Gastrocnemius medialis (tissue), 4 donors: ENCODE measurements around the gene C9orf78. TPM values are rescaled to one million over a fixed set of nuclear protein-coding genes. Genes with fewer than 3 reads are reported as not detected.

ENCODE experiments used
- ATAC-seq, 2 donors: fragments of 150-250 bp; one replicate each; pipeline ENCODE4 v1.9.1; 2016
- DNase-seq, 2 donors: peaks; one replicate each; pipeline ENCODE4 v3.0.0-alpha.2; 2019
- H3K27ac ChIP-seq, 4 donors: fragments of 200-600 bp; sonication (generic); 1 replicate in 1 of 4; 2 replicates in 3 of 4; pipeline ENCODE4 v1.5.1; 2016 to 2018; ENCODE audit warnings: mild to moderate bottlenecking in 2 of 4, moderate library complexity in 1 of 4
- H3K27me3 ChIP-seq, 3 donors: fragments of 200-600 bp; sonication (generic) in 2 of 3; 1 replicate in 1 of 3; 2 replicates in 2 of 3; pipeline versions ENCODE4 v1.5.1 to v1.6.0; 2016 to 2019; ENCODE audit warnings: mild to moderate bottlenecking in 1 of 3, moderate library complexity in 1 of 3
- H3K36me3 ChIP-seq, 2 donors: fragments of 200-600 bp; sonication (generic) in 1 of 2; one replicate each; pipeline ENCODE4 v1.5.1; 2017 to 2018
- H3K4me1 ChIP-seq, 2 donors: fragments of 200-600 bp; sonication (generic) in 1 of 2; one replicate each; pipeline ENCODE4 v1.5.1; 2016 to 2017; ENCODE audit warnings: mild to moderate bottlenecking in 2 of 2
- H3K4me3 ChIP-seq, 4 donors: fragments of 200-600 bp; sonication (generic) in 3 of 4; 1 replicate in 1 of 4; 2 replicates in 3 of 4; pipeline ENCODE4 v1.5.1; 2016 to 2019; ENCODE audit warnings: mild to moderate bottlenecking in 2 of 4
- H3K9me3 ChIP-seq, 3 donors: fragments of 200-600 bp; sonication (generic) in 2 of 3; 1 replicate in 1 of 3; 2 replicates in 2 of 3; pipeline ENCODE4 v1.5.1; 2016 to 2019
- POLR2A ChIP-seq, 2 donors: fragments of 450-650 bp; IDR thresholded peaks; one replicate each; pipeline ENCODE4 v1.6.1; 2017; ENCODE audit warnings: antibody characterized with exemption in 2 of 2, mild to moderate bottlenecking in 2 of 2, moderate library complexity in 2 of 2
- in situ Hi-C, 4 donors: fragments of 200-750 bp; cut with MboI; loops; one replicate each; pipeline versions ENCODE4 v1.15.0 to v1.8.0; 2017; ENCODE audit warnings: low sequenced_read_pairs in 4 of 4
- intact Hi-C: fragments of 100-400 bp; cut with DNase I; formaldehyde crosslinking; loops from one replicate; pipeline ENCODE4 v1.15.1; 2023; ENCODE audit warnings: low total_unique reads
- total RNA-seq, 4 donors: library from RNA; depleted of rRNA; stranded (reverse); fragments of >200 nt; gene quantifications; one replicate each; pipeline versions ENCODE4 v1.1.0 to v1.2.3, GENCODE V29; 2016
- TF ChIP-seq, protein P1 (sequence below), 5 experiments: fragments of 450-650 bp in 3 of 5; fragments of 200-600 bp in 2 of 5; sonication (generic) in 2 of 5; IDR thresholded peaks in 4 of 5; conservative IDR thresholded peaks in 1 of 5; 1 replicate in 4 of 5; 2 replicates in 1 of 5; pipeline ENCODE4 v1.5.1; 2016 to 2019; ENCODE audit warnings: antibody characterized with exemption in 5 of 5, mild to moderate bottlenecking in 3 of 5, moderate library complexity in 3 of 5

The C9orf78 gene
- total RNA-seq, 4 donors from 2014 or later = 82.3 to 108 (median 83.9) TPM

DNA sequence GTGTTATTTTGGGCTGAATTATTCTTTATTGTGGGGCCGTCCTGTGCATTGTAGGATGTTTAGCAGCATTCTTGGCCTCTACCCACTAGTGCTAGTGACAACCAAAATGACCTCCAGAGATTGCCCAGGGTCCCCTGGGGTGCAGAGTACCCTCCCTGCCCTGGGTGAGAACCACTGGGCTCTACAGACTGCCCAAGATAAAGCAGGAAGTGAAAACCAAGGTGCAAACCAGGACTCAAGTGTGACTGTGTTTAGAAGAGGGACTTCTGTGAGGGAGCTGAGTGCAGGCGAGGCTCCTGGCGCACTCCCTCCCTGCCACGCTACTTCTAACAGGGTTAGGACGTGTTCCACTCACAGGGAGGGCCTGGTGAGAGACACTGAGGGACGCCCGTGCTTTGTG is 41.7 kb upstream of the C9orf78 start:
- ATAC-seq (no peak), DNase-seq (no peak)
- no peak for TF ChIP-seq POLR2A (IDR thresholded peaks at IDR 0.05)
- TF ChIP-seq, protein P1, sequence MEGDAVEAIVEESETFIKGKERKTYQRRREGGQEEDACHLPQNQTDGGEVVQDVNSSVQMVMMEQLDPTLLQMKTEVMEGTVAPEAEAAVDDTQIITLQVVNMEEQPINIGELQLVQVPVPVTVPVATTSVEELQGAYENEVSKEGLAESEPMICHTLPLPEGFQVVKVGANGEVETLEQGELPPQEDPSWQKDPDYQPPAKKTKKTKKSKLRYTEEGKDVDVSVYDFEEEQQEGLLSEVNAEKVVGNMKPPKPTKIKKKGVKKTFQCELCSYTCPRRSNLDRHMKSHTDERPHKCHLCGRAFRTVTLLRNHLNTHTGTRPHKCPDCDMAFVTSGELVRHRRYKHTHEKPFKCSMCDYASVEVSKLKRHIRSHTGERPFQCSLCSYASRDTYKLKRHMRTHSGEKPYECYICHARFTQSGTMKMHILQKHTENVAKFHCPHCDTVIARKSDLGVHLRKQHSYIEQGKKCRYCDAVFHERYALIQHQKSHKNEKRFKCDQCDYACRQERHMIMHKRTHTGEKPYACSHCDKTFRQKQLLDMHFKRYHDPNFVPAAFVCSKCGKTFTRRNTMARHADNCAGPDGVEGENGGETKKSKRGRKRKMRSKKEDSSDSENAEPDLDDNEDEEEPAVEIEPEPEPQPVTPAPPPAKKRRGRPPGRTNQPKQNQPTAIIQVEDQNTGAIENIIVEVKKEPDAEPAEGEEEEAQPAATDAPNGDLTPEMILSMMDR (IDR thresholded peaks at IDR 0.05 in 4 of 5, conservative IDR thresholded peaks at IDR 0.05 in 1 of 5) = no peak
- Histone ChIP-seq H3K9me3 (no peaks in the 10 kb centered on the region), H3K27ac (no peak overlapping the region), H3K36me3 (peaks cover 0 to 63% of the 10 kb centered on the region in 2 donors), H3K4me3 (no peak overlapping the region), H3K4me1 (no peaks in the 10 kb centered on the region), H3K27me3 (no peaks in the 10 kb centered on the region)
- intact Hi-C loops = no loop called here
- in situ Hi-C loops = loop anchor here (25.0 kb wide), 3 partner anchors 185 to 360 kb away; partner anchors contain the start of gene GPR107 (in 1 of the 4)

DNA sequence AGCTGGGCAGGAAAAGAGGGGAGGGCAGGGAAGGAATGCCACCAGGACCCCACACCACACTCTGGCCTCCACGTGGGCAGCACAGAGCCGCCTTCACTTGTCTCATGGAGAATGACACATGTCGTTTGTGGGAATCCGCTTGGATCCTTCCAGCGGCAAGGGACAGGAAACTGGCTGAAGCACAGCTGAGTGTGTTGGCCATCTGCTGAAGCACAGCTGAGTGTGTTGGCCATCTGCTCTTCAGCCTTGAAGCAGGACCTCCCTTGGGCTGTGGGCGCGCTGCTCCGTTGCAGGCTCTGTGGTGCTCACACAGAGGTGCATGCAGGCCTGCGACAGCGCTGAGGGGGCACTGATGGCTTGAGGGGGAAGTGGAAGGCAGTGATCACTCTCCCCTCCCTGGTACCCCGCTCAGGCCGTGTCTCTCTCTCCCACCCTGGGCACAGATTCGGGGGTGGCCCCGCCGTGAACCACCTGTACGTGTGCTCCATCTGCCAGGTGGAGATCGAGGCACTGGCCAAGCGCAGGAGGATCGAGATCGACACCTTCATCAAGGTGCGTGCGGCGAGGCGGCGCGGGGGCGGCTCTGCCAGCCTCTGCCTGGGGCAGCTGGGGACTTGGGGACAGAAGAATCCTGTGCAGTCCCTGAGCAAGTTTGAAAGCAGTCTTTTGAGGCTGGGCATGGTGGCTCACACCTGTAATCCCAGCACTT is 40.8 kb upstream of the C9orf78 start:
- ATAC-seq = no peak
- intact Hi-C loops = no loop called here

DNA sequence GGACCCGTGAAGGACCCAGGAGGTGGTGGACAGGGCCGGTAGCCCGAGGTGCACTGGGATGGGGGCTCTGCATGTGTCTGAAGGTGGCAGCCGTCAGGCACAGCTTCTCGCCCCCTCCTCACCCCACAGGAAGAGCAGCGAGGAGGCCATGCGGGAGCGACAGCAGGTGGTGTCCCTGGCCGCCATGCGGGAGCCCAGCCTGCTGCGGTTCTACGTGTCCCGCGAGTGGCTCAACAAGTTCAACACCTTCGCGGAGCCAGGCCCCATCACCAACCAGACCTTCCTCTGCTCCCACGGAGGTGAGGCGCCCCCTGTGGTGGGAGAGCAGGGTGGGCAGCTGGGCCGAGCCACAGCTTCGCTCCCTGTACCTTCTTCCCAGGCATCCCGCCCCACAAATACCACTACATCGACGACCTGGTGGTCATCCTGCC is 40.1 kb upstream of the C9orf78 start:
- H3K27ac ChIP-seq = no peak overlapping the region
- ATAC-seq = no peak
- peaks cover 0 to 49% of the 10 kb centered on the region in 2 donors for H3K36me3 ChIP-seq
- no peaks in the 10 kb centered on the region for H3K4me1 ChIP-seq
- intact Hi-C loops = no loop called here
- TF ChIP-seq POLR2A (IDR thresholded peaks at IDR 0.05) = no peak
- TF ChIP-seq, protein P1 (IDR thresholded peaks at IDR 0.05 in 4 of 5, conservative IDR thresholded peaks at IDR 0.05 in 1 of 5) = no peak
- no peaks in the 10 kb centered on the region for H3K27me3 ChIP-seq
- in situ Hi-C loops = loop anchor here (25.0 kb wide), 3 partner anchors 187 to 362 kb away; partner anchors contain the start of gene GPR107 (in 1 of the 4)
- H3K4me3 ChIP-seq = no peak overlapping the region
- H3K9me3 ChIP-seq = no peaks in the 10 kb centered on the region
- DNase-seq = no peak

More for the DNA sequence above, 40.8 kb upstream of the C9orf78 start:
- DNase-seq = no peak
- in situ Hi-C loops = loop anchor here (25.0 kb wide), 3 partner anchors 186 to 361 kb away; partner anchors contain the start of gene GPR107 (in 1 of the 4)
- Histone ChIP-seq H3K36me3 (peaks cover 0 to 56% of the 10 kb centered on the region in 2 donors), H3K4me3 (no peak overlapping the region), H3K27me3 (no peaks in the 10 kb centered on the region), H3K9me3 (no peaks in the 10 kb centered on the region), H3K27ac (no peak overlapping the region), H3K4me1 (no peaks in the 10 kb centered on the region)
- TF ChIP-seq POLR2A (IDR thresholded peaks at IDR 0.05) = no peak
- TF ChIP-seq, protein P1 (IDR thresholded peaks at IDR 0.05 in 4 of 5, conservative IDR thresholded peaks at IDR 0.05 in 1 of 5) = no peak

DNA sequence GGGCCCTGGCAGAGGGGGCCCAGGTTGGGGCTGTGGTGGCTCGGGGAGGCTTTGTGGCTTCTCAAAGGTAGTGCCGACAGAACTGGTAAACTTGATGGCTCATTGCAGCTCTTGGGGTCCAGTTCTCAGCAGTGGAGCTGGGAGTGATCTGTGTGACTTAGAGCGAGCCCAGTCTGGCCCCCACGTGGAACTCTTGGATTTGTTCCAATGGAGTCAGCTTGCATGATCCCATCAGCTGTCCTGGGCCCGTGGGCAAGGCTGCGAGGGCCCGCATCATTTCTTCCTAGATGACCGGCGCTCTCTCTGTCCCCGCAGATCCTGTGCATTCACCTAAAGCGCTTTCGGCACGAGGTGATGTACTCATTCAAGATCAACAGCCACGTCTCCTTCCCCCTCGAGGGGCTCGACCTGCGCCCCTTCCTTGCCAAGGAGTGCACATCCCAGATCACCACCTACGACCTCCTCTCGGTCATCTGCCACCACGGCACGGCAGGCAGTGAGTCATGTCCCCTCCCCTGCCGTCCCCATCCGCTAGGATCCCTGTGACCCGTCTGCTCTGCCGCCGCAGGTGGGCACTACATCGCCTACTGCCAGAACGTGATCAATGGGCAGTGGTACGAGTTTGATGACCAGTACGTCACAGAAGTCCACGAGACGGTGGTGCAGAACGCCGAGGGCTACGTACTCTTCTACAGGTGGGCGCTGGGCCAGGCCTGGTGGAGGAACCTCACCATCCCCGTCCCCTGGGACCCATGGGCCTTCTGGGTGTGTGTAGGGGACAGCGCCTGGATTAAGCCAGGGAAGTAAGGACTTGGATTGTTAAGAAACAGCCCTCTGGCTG is 39.4 kb upstream of the C9orf78 start:
- H3K9me3 ChIP-seq = no peaks in the 10 kb centered on the region
- in situ Hi-C loops = loop anchor here (25.0 kb wide), 3 partner anchors 188 to 363 kb away; partner anchors contain the start of gene GPR107 (in 1 of the 4)
- intact Hi-C loops = no loop called here
- peaks cover 0 to 42% of the 10 kb centered on the region in 2 donors for H3K36me3 ChIP-seq
- no peak overlapping the region for H3K27ac ChIP-seq
- no peaks in the 10 kb centered on the region for H3K27me3 ChIP-seq
- H3K4me3 ChIP-seq = no peak overlapping the region
- ATAC-seq (peak in 1 of 2 donors; percentile 55), DNase-seq (no peak)
- no peaks in the 10 kb centered on the region for H3K4me1 ChIP-seq
- TF ChIP-seq POLR2A (IDR thresholded peaks at IDR 0.05) = no peak
- TF ChIP-seq, protein P1 (IDR thresholded peaks at IDR 0.05 in 4 of 5, conservative IDR thresholded peaks at IDR 0.05 in 1 of 5) = no peak
